Trophoblast cell (in vitro differentiated cells and primary cell): Measurements from ENCODE around the gene DSG2.

Experiments used
- DNase-seq, 2 donors: peaks; one replicate each; pipeline ENCODE4 v3.0.0-alpha.2; 2016
- H2AFZ ChIP-seq: 2 replicates; pipeline ENCODE4 v1.6.1; 2013; ENCODE audit warnings: low read length, moderate library complexity, mild to moderate bottlenecking; ENCODE audit not compliant: insufficient read depth, poor library complexity
- H2AK5ac ChIP-seq: 2 replicates; pipeline ENCODE4 v1.6.1; 2013; ENCODE audit warnings: mild to moderate bottlenecking, low read length
- H2BK120ac ChIP-seq: 2 replicates; pipeline ENCODE4 v1.6.1; 2013; ENCODE audit warnings: low read length, mild to moderate bottlenecking, moderate library complexity; ENCODE audit not compliant: insufficient read depth, poor library complexity
- H2BK12ac ChIP-seq: 2 replicates; pipeline ENCODE4 v1.6.1; 2013; ENCODE audit warnings: mild to moderate bottlenecking, low read length, moderate library complexity
- H2BK5ac ChIP-seq: 2 replicates; pipeline ENCODE4 v1.6.1; 2013; ENCODE audit warnings: low read length, low read depth, moderate library complexity, mild to moderate bottlenecking; ENCODE audit not compliant: poor library complexity
- H3K14ac ChIP-seq: 2 replicates; pipeline ENCODE4 v1.6.1; 2013; ENCODE audit warnings: mild to moderate bottlenecking, low read length
- H3K18ac ChIP-seq: 2 replicates; pipeline ENCODE4 v1.6.1; 2013; ENCODE audit warnings: mild to moderate bottlenecking, low read length
- H3K23ac ChIP-seq: 2 replicates; pipeline ENCODE4 v1.6.1; 2013; ENCODE audit warnings: low read length
- H3K27ac ChIP-seq: 2 replicates; pipeline ENCODE4 v1.5.1; 2013; ENCODE audit warnings: low read depth, mild to moderate bottlenecking, inconsistent platforms, low read length, moderate library complexity
- H3K27me3 ChIP-seq: 2 replicates; pipeline ENCODE4 v1.6.1; 2013; ENCODE audit warnings: inconsistent platforms, mild to moderate bottlenecking, low read length, moderate library complexity; ENCODE audit not compliant: insufficient read depth
- H3K36me3 ChIP-seq, 2 experiments: 1 replicate in 1 of 2; 2 replicates in 1 of 2; pipeline ENCODE4 v1.6.1; 2013; ENCODE audit warnings: low read length in 2 of 2, mild to moderate bottlenecking in 2 of 2, moderate library complexity in 1 of 2; ENCODE audit not compliant: insufficient read depth in 2 of 2, control insufficient read depth in 1 of 2
- H3K4ac ChIP-seq: 2 replicates; pipeline ENCODE4 v1.6.1; 2013; ENCODE audit warnings: low read depth, mild to moderate bottlenecking, low read length, moderate library complexity
- H3K4me1 ChIP-seq, 2 experiments: 1 replicate in 1 of 2; 2 replicates in 1 of 2; pipeline ENCODE4 v1.6.1; 2013; ENCODE audit warnings: low read length in 2 of 2, mild to moderate bottlenecking in 2 of 2, moderate library complexity in 1 of 2; ENCODE audit not compliant: insufficient read depth in 2 of 2, control insufficient read depth in 1 of 2
- H3K4me2 ChIP-seq: 2 replicates; pipeline ENCODE4 v1.6.1; 2013; ENCODE audit warnings: inconsistent platforms, mild to moderate bottlenecking, low read length, moderate library complexity
- H3K4me3 ChIP-seq: 2 replicates; pipeline ENCODE4 v1.5.1; 2013; ENCODE audit warnings: mild to moderate bottlenecking, low read depth, low read length, inconsistent platforms
- H3K79me1 ChIP-seq: one replicate; pipeline ENCODE4 v1.6.1; 2013; ENCODE audit warnings: low read length
- H3K79me2 ChIP-seq: 2 replicates; pipeline ENCODE4 v1.6.1; 2013; ENCODE audit warnings: low read length, mild to moderate bottlenecking; ENCODE audit not compliant: control insufficient read depth, insufficient read depth, poor library complexity
- H3K9ac ChIP-seq: 2 replicates; pipeline ENCODE4 v1.6.1; 2013; ENCODE audit warnings: mild to moderate bottlenecking, low read length
- H3K9me3 ChIP-seq: 2 replicates; pipeline ENCODE4 v1.6.1; 2013; ENCODE audit warnings: low read depth, mild to moderate bottlenecking, control low read depth, inconsistent platforms, low read length; ENCODE audit not compliant: insufficient read depth
- H4K12ac ChIP-seq: 2 replicates; pipeline ENCODE4 v1.6.1; 2013; ENCODE audit warnings: low read depth, mild to moderate bottlenecking, low read length, moderate library complexity
- H4K8ac ChIP-seq: 2 replicates; pipeline ENCODE4 v1.6.1; 2013; ENCODE audit warnings: low read depth, mild to moderate bottlenecking, low read length, moderate library complexity
- H4K91ac ChIP-seq: one replicate; pipeline ENCODE4 v1.6.1; 2013; ENCODE audit warnings: low read depth, mild to moderate bottlenecking, low read length, moderate library complexity
- WGBS: extraction: QIAGEN DNeasy Blood & Tissue Kit; methylation state at CpG from one replicate; pipeline ENCODE4 v1.1.7; 2013; ENCODE audit warnings: missing lambda C conversion rate; ENCODE audit not compliant: insufficient read length, insufficient coverage; ENCODE audit errors: extremely low coverage; 5-methylcytosine and 5-hydroxymethylcytosine counted together

The DSG2 gene

DNA sequence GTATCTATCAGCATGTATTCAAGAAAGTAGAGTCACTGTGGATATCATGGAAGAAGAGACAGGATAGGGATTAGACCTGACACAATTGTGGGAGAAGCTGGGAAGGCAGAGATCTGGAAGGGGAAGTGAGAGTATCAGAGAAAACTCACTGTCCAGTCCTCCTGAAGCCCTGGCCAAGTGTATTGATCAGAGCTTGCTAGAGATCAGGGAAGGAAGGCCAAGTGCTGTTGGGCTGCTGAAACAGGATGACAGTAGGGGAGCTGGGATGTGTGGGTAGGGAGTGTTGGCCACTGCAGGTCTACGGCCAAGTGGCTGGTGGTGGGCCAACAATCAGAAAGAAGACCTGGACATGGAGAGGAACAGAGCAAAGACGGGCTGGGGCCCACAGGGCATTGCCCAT is 67.4 kb downstream of the DSG2 start:
- H3K14ac ChIP-seq, result no peak overlapping the region
- no peak for DNase-seq
- no peak overlapping the region for H3K4me2 ChIP-seq
- H2AK5ac ChIP-seq, result no peak overlapping the region
- H3K4me1 ChIP-seq, result no peaks in the 10 kb centered on the region
- H2BK12ac ChIP-seq, result no peak overlapping the region
- no peak overlapping the region for H4K91ac ChIP-seq
- no peak overlapping the region for H3K4me3 ChIP-seq
- no peak overlapping the region for H3K18ac ChIP-seq
- H3K4ac ChIP-seq, result no peak overlapping the region
- no peak overlapping the region for H2AFZ ChIP-seq
- no peak overlapping the region for H4K8ac ChIP-seq
- H4K12ac ChIP-seq, result no peak overlapping the region
- H3K79me2 ChIP-seq, result no peaks in the 10 kb centered on the region
- H2BK120ac ChIP-seq, result no peak overlapping the region
- no peaks in the 10 kb centered on the region for H3K36me3 ChIP-seq
- WGBS, result no CpG with 5 or more reads among the region's 2 CpGs
- no peaks in the 10 kb centered on the region for H3K9me3 ChIP-seq
- H3K79me1 ChIP-seq, result no peaks in the 10 kb centered on the region
- H3K27ac ChIP-seq, result no peak overlapping the region
- no peak overlapping the region for H3K23ac ChIP-seq
- H3K27me3 ChIP-seq, result no peaks in the 10 kb centered on the region
- no peak overlapping the region for H2BK5ac ChIP-seq
- H3K9ac ChIP-seq, result no peak overlapping the region

DNA sequence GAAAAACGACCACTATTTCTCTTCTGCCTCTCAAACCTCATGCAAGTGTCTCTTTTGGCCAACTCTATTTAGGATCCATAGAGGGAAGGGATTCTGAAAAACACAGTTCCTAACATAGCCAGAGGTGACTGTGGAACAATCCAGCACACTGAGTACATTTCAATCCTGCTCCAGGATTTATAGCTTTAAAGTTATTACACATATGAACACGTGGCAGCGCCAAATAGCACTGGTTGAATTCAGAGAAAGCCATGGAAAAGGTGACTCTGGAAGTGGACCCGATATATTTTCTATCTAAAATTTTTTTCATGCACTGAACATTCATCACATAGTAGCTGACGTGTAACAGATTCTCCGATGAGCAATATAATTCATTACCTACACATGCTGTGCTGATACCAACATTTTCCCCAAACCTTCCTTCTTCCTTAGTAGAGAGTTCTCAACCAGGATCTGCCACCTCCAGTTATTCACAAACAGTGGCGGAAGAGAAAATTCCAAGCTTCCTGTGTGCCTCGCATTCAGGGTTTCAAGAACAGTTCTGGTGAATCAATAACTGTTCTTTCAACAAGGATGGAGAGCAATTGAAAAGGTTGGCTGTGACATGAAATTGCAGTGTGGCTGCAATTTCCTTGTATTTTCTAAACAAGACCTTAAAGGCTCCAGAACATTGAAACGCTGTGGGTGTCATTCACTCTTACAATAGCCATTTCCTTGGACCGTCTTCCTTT is 68.0 kb downstream of the DSG2 start:
- H4K12ac ChIP-seq, result no peak overlapping the region
- H3K9ac ChIP-seq, result no peak overlapping the region
- H3K4me1 ChIP-seq, result no peaks in the 10 kb centered on the region
- DNase-seq, result no peak
- H3K23ac ChIP-seq, result no peak overlapping the region
- H3K4me2 ChIP-seq, result no peak overlapping the region
- no peak overlapping the region for H3K27ac ChIP-seq
- no peak overlapping the region for H4K8ac ChIP-seq
- H3K9me3 ChIP-seq, result no peaks in the 10 kb centered on the region
- no peak overlapping the region for H3K4me3 ChIP-seq
- no peaks in the 10 kb centered on the region for H3K27me3 ChIP-seq
- no peaks in the 10 kb centered on the region for H3K79me1 ChIP-seq
- WGBS, result no CpG with 5 or more reads among the region's 10 CpGs
- no peaks in the 10 kb centered on the region for H3K79me2 ChIP-seq
- H3K36me3 ChIP-seq, result no peaks in the 10 kb centered on the region
- H2BK12ac ChIP-seq, result no peak overlapping the region
- H2BK5ac ChIP-seq, result no peak overlapping the region
- H2BK120ac ChIP-seq, result no peak overlapping the region
- H3K18ac ChIP-seq, result no peak overlapping the region
- H4K91ac ChIP-seq, result no peak overlapping the region
- H2AFZ ChIP-seq, result no peak overlapping the region
- H2AK5ac ChIP-seq, result no peak overlapping the region
- H3K4ac ChIP-seq, result no peak overlapping the region
- H3K14ac ChIP-seq, result no peak overlapping the region

DNA sequence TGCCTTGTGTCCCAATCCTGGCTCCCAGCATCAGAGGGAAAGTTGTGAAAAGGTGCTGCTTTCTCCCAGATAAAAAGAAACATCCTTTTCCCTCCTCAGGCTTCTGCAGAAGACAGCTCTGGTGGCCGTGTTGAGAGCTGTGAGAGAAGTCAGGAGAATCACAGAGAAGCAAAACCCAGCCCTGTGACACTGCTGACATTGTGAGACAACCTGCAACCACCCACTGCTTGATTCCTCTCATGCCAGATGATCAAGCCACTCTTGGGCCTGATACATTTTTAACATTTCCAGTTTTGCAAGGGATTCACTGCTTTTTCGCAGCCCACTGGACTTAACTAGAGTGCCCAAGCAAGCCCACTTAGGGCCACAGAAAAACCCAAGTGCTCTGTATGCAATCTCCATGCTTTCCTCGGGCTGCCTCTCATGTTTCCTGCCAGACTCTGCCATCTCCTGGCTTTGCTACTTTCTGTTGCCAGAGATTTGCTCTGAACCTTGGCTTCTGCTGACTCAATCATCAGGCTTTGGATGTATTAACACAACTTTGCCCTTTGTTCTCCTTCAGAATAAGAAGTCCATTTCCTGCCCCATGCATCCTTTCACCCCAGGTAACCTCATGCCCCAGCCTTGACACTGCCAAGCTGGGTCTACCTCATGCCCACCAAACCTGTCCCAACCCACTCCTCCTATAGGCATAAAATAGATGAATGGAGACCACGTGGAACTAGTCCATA is 68.8 kb downstream of the DSG2 start:
- no peak overlapping the region for H2AK5ac ChIP-seq
- H3K27me3 ChIP-seq, result no peaks in the 10 kb centered on the region
- WGBS, result no CpG with 5 or more reads among the region's 4 CpGs
- no peaks in the 10 kb centered on the region for H3K79me2 ChIP-seq
- H3K36me3 ChIP-seq, result no peaks in the 10 kb centered on the region
- H2AFZ ChIP-seq, result no peak overlapping the region
- no peak overlapping the region for H3K9ac ChIP-seq
- H2BK12ac ChIP-seq, result no peak overlapping the region
- H3K4me3 ChIP-seq, result no peak overlapping the region
- no peaks in the 10 kb centered on the region for H3K79me1 ChIP-seq
- H4K12ac ChIP-seq, result no peak overlapping the region
- no peaks in the 10 kb centered on the region for H3K9me3 ChIP-seq
- H3K14ac ChIP-seq, result no peak overlapping the region
- H4K91ac ChIP-seq, result no peak overlapping the region
- no peak overlapping the region for H2BK120ac ChIP-seq
- H3K27ac ChIP-seq, result no peak overlapping the region
- no peak overlapping the region for H3K23ac ChIP-seq
- no peaks in the 10 kb centered on the region for H3K4me1 ChIP-seq
- no peak overlapping the region for H3K18ac ChIP-seq
- no peak overlapping the region for H2BK5ac ChIP-seq
- DNase-seq, result no peak
- H3K4ac ChIP-seq, result no peak overlapping the region
- no peak overlapping the region for H4K8ac ChIP-seq
- no peak overlapping the region for H3K4me2 ChIP-seq

DNA sequence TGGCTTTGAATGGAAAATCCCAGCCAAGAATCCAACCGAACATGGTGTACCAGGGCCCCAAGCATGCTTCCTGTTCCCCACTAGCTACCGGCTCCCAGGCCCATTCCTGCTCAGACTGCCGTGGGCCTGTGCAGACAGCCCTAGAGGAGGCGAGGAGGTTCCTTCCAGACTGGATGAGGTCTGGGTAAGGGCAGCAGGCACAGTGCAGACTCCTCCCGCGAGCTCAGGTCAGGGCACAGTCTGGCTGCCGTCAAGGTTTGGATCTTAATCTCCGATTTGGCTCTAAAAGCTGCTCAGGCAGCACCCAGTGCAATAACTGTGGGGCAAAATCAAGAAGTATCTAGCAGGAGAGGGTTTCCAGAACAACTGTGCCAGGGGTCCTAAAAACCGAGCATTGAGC is 74.4 kb downstream of the DSG2 start:
- no peak for DNase-seq
- Histone ChIP-seq H3K79me1 (no peaks in the 10 kb centered on the region), H3K27me3 (no peaks in the 10 kb centered on the region), H3K27ac (no peak overlapping the region), H4K12ac (no peak overlapping the region), H3K4me1 (no peaks in the 10 kb centered on the region), H4K8ac (no peak overlapping the region), H3K14ac (no peak overlapping the region), H3K4me2 (no peak overlapping the region), H3K4me3 (no peak overlapping the region), H4K91ac (no peak overlapping the region), H3K23ac (no peak overlapping the region), H2AK5ac (no peak overlapping the region), H2BK120ac (no peak overlapping the region), H2BK12ac (no peak overlapping the region), H3K36me3 (no peaks in the 10 kb centered on the region), H3K18ac (no peak overlapping the region), H3K79me2 (no peaks in the 10 kb centered on the region), H3K9ac (no peak overlapping the region), H2AFZ (no peak overlapping the region), H2BK5ac (no peak overlapping the region), H3K9me3 (no peaks in the 10 kb centered on the region), H3K4ac (no peak overlapping the region)
- no CpG with 5 or more reads among the region's 9 CpGs for WGBS
